SIG-M5 (cell line): Measurements from ENCODE around the gene PSMG2.
"Not testable (repeated sequence)": the region's sequence is repeated elsewhere in the genome, so short reads cannot be mapped to it uniquely, and the experiment has no call there.

Experiments used
- DNase-seq: peaks from one replicate; lab custom pipeline; 2025; lab: John Stamatoyannopoulos, UW

Gene PSMG2

DNA sequence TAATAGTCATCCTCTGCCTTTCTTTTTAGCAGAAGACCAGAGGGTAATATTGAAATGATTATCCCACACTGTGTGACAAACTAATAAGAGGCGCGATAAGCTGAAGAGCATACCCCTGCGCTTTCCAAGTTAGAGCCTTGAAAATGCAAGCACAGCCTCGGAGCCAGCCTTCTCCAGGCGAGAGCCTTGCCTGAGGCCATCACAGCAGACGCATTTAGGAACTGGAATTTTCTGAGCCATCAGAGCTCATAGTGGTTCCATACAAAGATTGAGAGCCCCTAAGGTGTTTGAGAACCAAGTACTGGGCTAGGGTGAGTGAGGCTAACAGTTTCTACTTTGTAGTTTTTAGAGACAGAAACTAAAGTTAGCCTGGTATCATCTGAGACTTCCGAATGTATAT is 19.9 kb downstream of the PSMG2 start:
- DNase-seq = no peak

GRCh38 chr18:12726331-12726730 is 23.5 kb downstream of the PSMG2 start:
- DNase-seq = no peak

GRCh38 chr18:12726774-12727550 is 24.1 kb downstream of the PSMG2 start:
- DNase-seq = no peak

DNA sequence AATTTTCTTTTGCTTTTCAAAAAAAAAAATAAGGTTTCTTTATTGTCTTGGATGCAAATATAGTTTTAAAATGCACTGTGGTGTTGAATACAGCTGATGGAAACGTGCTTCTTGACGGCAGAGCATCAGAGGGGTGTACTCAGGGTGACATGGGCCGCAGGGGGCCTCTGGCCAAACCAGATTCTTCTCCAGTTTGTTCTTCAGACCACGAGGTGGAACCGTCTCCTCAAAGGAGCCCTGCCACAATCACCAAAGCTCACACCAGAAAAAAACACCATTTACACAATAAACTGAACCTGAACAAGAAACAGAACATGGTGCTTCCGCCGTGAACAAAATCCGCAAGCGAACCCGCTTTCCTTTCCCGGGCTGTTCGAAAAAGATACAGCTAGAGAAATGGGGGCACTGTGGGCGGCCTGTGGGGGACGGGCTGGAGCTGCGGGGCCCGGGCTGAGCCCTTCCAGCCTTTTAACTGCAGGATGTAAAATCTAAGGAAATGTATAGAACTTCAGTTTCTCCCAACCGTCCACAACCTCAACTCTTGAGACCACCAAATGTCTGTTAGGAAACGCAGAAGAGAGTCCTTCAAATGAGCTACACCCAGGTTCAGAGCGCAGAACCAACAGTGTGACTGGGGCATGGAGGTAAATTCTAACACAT is 34.5 kb downstream of the PSMG2 start:
- no peak for DNase-seq

DNA sequence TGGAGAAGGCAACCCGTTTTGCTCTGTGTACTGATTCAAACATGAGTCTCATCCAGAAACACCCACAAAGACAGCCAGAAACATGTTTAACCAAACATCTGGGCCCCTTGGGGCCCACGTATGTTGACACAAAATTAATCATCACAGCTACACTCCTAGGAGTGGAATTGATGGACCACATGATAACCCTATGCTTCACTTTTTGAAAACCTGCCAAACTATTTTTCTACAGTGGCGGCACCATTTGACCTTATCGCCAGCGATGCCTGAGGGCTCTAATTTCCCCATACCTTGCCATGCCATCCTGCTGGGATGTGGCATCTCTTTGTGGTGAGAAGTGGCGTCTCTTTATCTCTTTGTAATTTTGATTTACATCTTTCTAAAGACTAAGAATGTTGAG is 38.5 kb downstream of the PSMG2 start:
- no peak for DNase-seq

- DNase-seq = no peak
Measured at GRCh38 chr18:12742453-12742852, 39.6 kb downstream of the PSMG2 start.

DNA sequence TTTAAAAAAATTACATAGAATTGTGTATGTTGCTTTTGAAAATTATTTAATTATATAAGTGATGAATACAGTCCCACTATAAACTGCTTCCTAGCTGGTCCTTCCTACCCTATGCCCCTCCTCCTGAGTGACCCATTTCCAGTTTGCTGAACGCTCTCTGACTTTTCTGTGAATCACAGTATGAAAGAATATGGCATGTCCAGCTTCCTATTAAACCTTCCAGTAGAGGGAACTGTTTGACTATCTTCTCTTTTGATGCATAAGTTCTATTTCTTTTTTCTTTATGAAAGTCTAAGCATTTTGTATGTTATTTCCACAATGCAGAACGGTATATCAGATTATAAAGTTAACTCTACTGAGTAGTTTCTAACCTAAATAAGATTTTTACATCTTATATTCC is 41.3 kb downstream of the PSMG2 start:
- DNase-seq = no peak

DNA sequence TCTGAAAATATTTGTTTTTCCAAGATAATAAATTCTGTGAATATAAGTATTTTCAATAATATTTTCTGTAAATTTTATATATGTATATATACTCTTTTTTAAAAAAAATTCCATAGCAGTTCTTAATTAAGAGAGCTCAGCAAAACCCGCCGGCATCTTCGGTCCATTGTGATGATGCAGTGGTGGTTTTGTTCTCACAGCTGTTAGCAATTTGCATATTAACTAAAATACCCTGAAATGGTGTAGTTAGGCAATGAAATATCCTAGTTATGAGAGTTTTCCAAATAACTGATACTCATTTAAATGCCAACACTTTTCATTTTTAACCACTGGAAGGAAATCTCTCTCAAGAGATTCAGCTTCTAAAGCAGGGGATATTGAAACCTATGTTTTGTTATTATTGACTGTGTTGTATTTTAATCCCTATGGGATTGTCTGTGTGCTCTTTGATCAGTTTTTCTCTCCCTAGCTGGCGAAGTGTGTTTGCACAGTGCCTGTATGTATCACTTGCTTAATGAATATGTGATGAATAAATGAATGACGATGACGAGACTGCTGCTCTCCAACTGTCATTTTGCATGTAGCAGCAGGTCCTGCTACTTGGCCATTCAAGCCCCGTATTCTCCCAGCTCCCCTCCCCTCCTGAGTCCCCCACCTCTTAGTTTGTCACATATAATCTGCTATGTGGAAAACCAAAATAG is 42.4 kb downstream of the PSMG2 start:
- no peak for DNase-seq

- DNase-seq = no peak
Measured at GRCh38 chr18:12747530-12748315, 44.9 kb downstream of the PSMG2 start.

GRCh38 chr18:12748671-12749070 is 45.8 kb downstream of the PSMG2 start:
- DNase-seq = no peak

- DNase-seq = no peak
Measured at GRCh38 chr18:12749121-12749520, 46.3 kb downstream of the PSMG2 start.

DNA sequence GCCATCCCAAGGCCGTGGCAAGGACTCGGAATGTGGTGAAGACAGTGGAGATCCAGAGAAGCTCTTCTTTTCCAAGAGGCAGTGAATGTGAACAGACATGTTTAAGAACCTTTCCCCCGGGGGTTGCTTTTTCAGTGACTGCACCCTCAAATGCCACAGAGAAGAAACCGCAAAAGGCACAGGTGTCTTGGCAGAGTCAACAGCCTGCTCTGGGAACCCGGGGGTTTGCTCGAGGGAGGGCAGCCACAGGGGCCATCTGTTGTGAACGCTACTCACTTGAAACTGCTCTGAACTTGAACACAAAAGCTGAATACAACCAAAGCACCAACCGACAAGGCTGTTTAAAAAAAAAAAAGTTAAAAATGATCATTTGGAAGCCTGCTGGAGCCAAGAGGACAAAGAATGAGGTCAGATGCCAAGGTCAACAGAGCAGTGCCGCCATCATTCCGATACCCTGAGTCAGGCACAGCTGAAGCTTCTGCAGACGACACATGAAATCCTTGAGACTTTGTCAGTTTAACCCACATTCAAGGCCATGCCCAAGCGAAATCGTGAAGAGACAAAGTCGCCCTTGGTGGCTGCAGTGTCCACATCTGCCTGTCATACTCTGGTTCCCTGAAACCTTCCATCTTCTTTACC is 47.4 kb downstream of the PSMG2 start:
- no peak for DNase-seq

DNA sequence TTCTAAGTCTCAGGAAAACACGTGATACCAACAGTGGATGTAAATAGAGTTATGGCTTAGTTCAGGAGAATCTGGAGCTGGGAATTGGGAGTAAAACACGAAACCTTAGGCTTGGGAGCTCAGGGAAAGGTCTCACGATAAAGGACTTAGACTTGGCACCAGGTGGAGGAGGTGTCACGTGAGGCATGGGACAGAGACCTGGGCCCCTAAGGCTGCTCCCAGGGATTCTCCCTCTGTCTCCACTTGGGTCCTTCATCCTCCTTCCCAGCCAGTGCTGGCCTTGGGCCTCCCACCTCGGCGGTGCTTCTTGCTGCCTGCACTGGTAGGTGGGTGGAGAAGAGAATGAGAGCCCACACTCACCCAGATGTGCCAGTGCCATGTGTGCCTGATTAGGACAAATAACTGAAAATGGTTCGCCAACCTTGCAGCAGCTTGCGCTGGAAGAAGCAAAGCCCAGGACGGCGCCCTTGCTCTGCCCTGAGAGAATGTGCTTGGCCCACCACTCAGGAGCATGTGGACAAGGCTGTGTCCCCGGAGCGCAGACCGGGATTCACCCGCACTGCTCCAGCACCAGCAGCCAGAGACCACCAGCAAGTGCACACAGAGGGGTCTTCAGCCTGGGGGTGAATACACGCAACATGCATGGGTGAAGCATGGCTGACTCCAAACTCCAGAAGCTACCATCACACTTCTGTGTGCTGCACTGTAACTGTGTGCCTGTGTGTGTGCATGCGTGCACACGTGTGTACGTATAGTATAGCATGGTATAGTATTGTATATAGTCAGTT is 48.1 kb downstream of the PSMG2 start:
- no peak for DNase-seq

DNA sequence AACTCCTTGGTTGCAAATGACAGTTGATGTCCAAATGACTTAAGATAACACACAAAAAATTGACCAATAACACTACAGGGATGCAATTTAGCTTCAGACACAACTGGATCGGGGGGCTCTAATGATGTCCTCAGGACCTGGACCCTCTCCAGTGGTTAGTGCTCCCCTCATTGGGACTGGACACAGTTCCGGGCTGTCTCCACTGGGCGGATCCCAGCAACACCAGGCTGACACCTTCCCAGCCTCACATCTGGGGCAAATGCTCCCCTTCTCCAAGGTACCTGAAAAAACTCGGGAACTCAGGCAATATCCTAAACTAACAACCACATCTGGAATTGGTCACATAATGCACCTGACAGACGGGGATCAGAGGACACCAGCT is 48.7 kb downstream of the PSMG2 start:
- DNase-seq = no peak

DNA sequence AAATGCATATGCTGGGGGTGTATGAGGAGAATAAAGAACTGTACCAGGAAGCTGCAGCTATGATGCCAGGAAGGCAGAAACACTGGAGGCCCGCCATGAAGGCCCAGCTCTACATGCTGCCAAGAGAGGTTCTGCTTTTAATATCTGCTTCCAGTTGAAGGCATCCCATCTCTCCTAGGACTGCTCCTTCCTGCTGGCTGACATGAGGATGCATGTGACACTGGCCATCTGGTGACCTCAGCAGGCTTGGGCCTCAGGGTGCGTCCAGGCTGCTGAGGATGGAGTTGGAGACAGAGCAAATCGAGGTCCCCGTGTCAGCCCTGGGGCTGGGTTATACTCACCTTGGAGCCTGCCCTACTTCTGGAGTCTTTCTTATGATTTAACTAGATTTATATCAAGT is 49.0 kb downstream of the PSMG2 start:
- DNase-seq = no peak

GRCh38 chr18:12754511-12754910 is 51.7 kb downstream of the PSMG2 start:
- DNase-seq = no peak

GRCh38 chr18:12755606-12756005 is 52.8 kb downstream of the PSMG2 start:
- not testable (repeated sequence) for DNase-seq

GRCh38 chr18:12756619-12757239 is 53.9 kb downstream of the PSMG2 start:
- DNase-seq = not testable (repeated sequence)

- not testable (repeated sequence) for DNase-seq
Measured at GRCh38 chr18:12758566-12758965, 55.7 kb downstream of the PSMG2 start.

DNA sequence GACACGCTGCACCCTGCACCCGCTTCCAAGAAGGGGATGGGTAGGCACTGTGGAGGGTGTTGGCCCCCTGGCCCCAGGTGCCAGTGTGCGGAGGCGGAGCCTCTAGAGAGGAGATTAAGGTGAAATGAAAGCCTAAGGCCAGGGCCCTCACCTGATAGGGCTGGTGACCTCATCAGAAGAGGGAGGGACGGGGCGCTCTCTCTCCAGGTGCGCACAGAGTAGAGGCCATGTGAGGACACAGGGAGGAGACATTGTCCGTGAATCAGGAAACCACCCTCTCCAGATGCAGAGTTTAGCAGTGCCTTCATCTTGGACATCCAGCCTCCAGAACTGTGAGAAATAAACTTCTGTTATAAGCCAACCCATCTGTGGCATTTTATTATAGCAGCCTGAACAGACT is 62.3 kb downstream of the PSMG2 start:
- no peak for DNase-seq

DNA sequence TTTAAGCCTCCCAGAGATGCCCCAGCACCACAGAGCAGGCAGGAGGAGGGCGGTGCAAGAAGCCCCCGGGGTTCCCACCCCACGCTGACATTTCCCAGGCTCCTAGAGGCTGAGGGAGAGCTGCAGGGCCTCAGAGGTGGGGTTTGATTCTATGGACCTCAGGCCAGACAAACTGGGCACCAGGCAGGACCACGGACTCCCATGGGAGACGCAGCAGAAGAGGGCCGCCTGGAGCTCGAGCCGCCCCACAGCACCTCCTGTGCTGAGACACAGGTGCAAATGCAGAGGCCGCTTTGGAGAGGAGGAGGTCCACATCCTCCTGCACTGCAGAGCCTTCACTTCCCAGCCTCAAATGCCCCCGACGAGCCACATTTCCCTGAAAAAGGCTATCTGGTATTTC is 62.7 kb downstream of the PSMG2 start:
- no peak for DNase-seq
